Mononuclear cell (primary cell): Measurements from ENCODE around the gene XKR7. TPM values are rescaled to one million over a fixed set of nuclear protein-coding genes. Genes with fewer than 3 reads are reported as not detected.
A peak's percentile ranks its signal among the peaks of the same experiment; 100 is the strongest.

Experiments used
- H3K27me3 ChIP-seq: 2 replicates; pipeline ENCODE4 v1.6.0; 2011; ENCODE audit warnings: low read length, control low read depth; ENCODE audit not compliant: insufficient read depth
- H3K4me1 ChIP-seq: 2 replicates; pipeline ENCODE4 v1.5.1; 2011; ENCODE audit warnings: mild to moderate bottlenecking, low read length, control low read depth; ENCODE audit not compliant: insufficient read depth
- H3K4me3 ChIP-seq: 2 replicates; pipeline ENCODE4 v1.5.1; 2011; ENCODE audit warnings: mild to moderate bottlenecking, low read length, moderate library complexity
- H3K9me3 ChIP-seq: 2 replicates; pipeline ENCODE4 v1.5.1; 2011; ENCODE audit warnings: low read depth, mild to moderate bottlenecking, control low read depth, low read length
- total RNA-seq: library from RNA; depleted of rRNA; stranded (reverse); fragments of >200 nt; gene quantifications from one replicate; pipeline ENCODE4 v1.2.3, GENCODE V29; 2012

The XKR7 gene
- total RNA-seq, 1 donor = under 0.01 TPM

- no peaks in the 10 kb centered on the region for H3K9me3 ChIP-seq
- no peak overlapping the region for H3K4me3 ChIP-seq
- H3K27me3 ChIP-seq = peaks cover 2% of the 10 kb centered on the region
- H3K4me1 ChIP-seq = no peaks in the 10 kb centered on the region
Observed at GRCh38 chr20:31933698-31934097, 34.3 kb upstream of the XKR7 start.

GRCh38 chr20:31934491-31934890, 33.5 kb upstream of the XKR7 start:
- Histone ChIP-seq H3K4me3 (no peak overlapping the region), H3K4me1 (no peaks in the 10 kb centered on the region), H3K27me3 (no peaks in the 10 kb centered on the region), H3K9me3 (no peaks in the 10 kb centered on the region)

- H3K4me1 ChIP-seq = no peaks in the 10 kb centered on the region
- H3K4me3 ChIP-seq = no peak overlapping the region
- no peaks in the 10 kb centered on the region for H3K27me3 ChIP-seq
- no peaks in the 10 kb centered on the region for H3K9me3 ChIP-seq
Observed at GRCh38 chr20:31934968-31935764, 32.8 kb upstream of the XKR7 start.

- Histone ChIP-seq H3K9me3 (no peaks in the 10 kb centered on the region), H3K27me3 (no peaks in the 10 kb centered on the region), H3K4me1 (no peaks in the 10 kb centered on the region), H3K4me3 (no peak overlapping the region)
Observed at GRCh38 chr20:31936420-31936819, 31.5 kb upstream of the XKR7 start.

GRCh38 chr20:31937820-31938219, 30.1 kb upstream of the XKR7 start:
- Histone ChIP-seq H3K27me3 (no peaks in the 10 kb centered on the region), H3K9me3 (no peaks in the 10 kb centered on the region), H3K4me3 (no peak overlapping the region), H3K4me1 (no peaks in the 10 kb centered on the region)

- no peak overlapping the region for H3K4me3 ChIP-seq
- H3K4me1 ChIP-seq = no peaks in the 10 kb centered on the region
- H3K9me3 ChIP-seq = no peaks in the 10 kb centered on the region
- no peaks in the 10 kb centered on the region for H3K27me3 ChIP-seq
Observed at GRCh38 chr20:31939661-31940060, 28.3 kb upstream of the XKR7 start.

- no peaks in the 10 kb centered on the region for H3K9me3 ChIP-seq
- no peaks in the 10 kb centered on the region for H3K27me3 ChIP-seq
- no peaks in the 10 kb centered on the region for H3K4me1 ChIP-seq
- no peak overlapping the region for H3K4me3 ChIP-seq
Observed at GRCh38 chr20:31943052-31943471, 24.9 kb upstream of the XKR7 start.

GRCh38 chr20:31945319-31945718, 22.6 kb upstream of the XKR7 start:
- no peaks in the 10 kb centered on the region for H3K9me3 ChIP-seq
- no peaks in the 10 kb centered on the region for H3K27me3 ChIP-seq
- H3K4me3 ChIP-seq = no peak overlapping the region

GRCh38 chr20:31945785-31946184, 22.2 kb upstream of the XKR7 start:
- no peaks in the 10 kb centered on the region for H3K9me3 ChIP-seq
- H3K4me3 ChIP-seq = no peak overlapping the region
- H3K27me3 ChIP-seq = no peaks in the 10 kb centered on the region
- peaks cover 10% of the 10 kb centered on the region for H3K4me1 ChIP-seq

More at GRCh38 chr20:31945319-31945718, 22.6 kb upstream of the XKR7 start:
- H3K4me1 ChIP-seq = peaks cover 5% of the 10 kb centered on the region

- H3K9me3 ChIP-seq = no peaks in the 10 kb centered on the region
- no peak overlapping the region for H3K4me3 ChIP-seq
- H3K27me3 ChIP-seq = no peaks in the 10 kb centered on the region
- peaks cover 21% of the 10 kb centered on the region for H3K4me1 ChIP-seq
Observed at GRCh38 chr20:31948008-31948407, 19.9 kb upstream of the XKR7 start.

- peaks cover 21% of the 10 kb centered on the region for H3K4me1 ChIP-seq
- H3K9me3 ChIP-seq = no peaks in the 10 kb centered on the region
- no peak overlapping the region for H3K4me3 ChIP-seq
- H3K27me3 ChIP-seq = no peaks in the 10 kb centered on the region
Observed at GRCh38 chr20:31949877-31950646, 17.9 kb upstream of the XKR7 start.

GRCh38 chr20:31951203-31951529, 16.8 kb upstream of the XKR7 start:
- no peaks in the 10 kb centered on the region for H3K27me3 ChIP-seq
- H3K4me1 ChIP-seq = peaks cover 21% of the 10 kb centered on the region
- peak overlapping the region; percentile 97 for H3K4me3 ChIP-seq
- H3K9me3 ChIP-seq = no peaks in the 10 kb centered on the region

GRCh38 chr20:31951530-31952453, 16.2 kb upstream of the XKR7 start, which contains the start of gene PDRG1:
PDRG1 (minus strand) TSS chr20:31952046; CDS start chr20:31951961, 85 bp downstream.
- Histone ChIP-seq H3K27me3 (peaks cover 2% of the 10 kb centered on the region), H3K4me3 (peak within 1 kb of the TSS; percentile 97), H3K4me1 (peaks cover 21% of the 10 kb centered on the region), H3K9me3 (no peaks in the 10 kb centered on the region)

- H3K9me3 ChIP-seq = no peaks in the 10 kb centered on the region
- peaks cover 21% of the 10 kb centered on the region for H3K4me1 ChIP-seq
Observed at GRCh38 chr20:31953556-31954148, 14.3 kb upstream of the XKR7 start.

More at GRCh38 chr20:31953556-31954148, 14.3 kb upstream of the XKR7 start:
- peaks cover 2% of the 10 kb centered on the region for H3K27me3 ChIP-seq
- H3K4me3 ChIP-seq = no peak overlapping the region
